Lower leg skin (tissue), 4 donors: Measurements from ENCODE around the gene RNF144A. TPM values are rescaled to one million over a fixed set of nuclear protein-coding genes. Genes with fewer than 3 reads are reported as not detected.

Experiments used
- DNase-seq, 2 donors: peaks; one replicate each; pipeline ENCODE4 v3.0.0-alpha.2; 2019; ENCODE audit warnings: low spot score in 2 of 2
- H3K4me3 ChIP-seq: fragments of 200-600 bp; sonication (generic); 2 replicates; pipeline ENCODE4 v1.5.1; 2017; ENCODE audit warnings: mild to moderate bottlenecking, low read depth; ENCODE audit not compliant: poor library complexity, severe bottlenecking
- POLR2A ChIP-seq, 2 donors: fragments of 450-650 bp; IDR thresholded peaks; one replicate each; pipeline ENCODE4 v1.6.1; 2016 to 2017; ENCODE audit warnings: antibody characterized with exemption in 2 of 2, mild to moderate bottlenecking in 1 of 2, moderate library complexity in 1 of 2
- WGBS, 2 donors: methylation state at CpG; one replicate each; pipeline ENCODE4 v1.1.5; 2018; 5-methylcytosine and 5-hydroxymethylcytosine counted together
- intact Hi-C: fragments of 100-400 bp; cut with DNase I; formaldehyde crosslinking; loops from one replicate; pipeline ENCODE4 v1.15.0; 2023; ENCODE audit warnings: low total_unique reads
- total RNA-seq, 4 donors: library from RNA; depleted of rRNA; stranded (reverse); fragments of >200 nt; gene quantifications; one replicate each; pipeline ENCODE4 v1.1.0, GENCODE V29; 2016
- TF ChIP-seq, protein P1 (sequence below), 3 donors: fragments of 450-650 bp; IDR thresholded peaks; one replicate each; pipeline ENCODE4 v1.5.1; 2016; ENCODE audit warnings: antibody characterized with exemption in 3 of 3, mild to moderate bottlenecking in 3 of 3, moderate library complexity in 2 of 3

The RNF144A gene
- total RNA-seq, 4 donors from 2014 or later, result 5.2 to 10.9 (median 7.6) TPM

DNA sequence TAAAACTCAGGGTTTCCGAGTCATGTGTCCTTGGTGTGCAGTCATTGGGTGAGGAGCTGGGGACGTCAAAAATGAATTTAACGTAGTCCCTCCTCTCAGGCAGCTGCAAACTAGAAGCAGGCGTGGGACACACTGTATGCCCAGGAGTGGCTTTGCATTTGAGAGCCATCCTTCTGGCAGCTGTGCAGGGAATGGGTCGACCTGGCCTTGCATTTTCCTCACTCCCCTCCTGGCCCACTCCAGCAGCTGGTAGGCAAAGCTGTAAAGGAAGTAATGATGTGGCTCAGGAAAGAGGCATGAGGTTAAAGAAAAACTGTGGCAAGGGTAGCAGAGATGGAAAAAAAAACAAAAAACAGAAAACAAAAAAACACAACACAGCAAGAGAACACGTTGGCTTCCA, 46.5 kb downstream of the RNF144A start:
- peak in 1 of 2 donors; percentile 11 for DNase-seq
- H3K4me3 ChIP-seq, result no peak overlapping the region
- TF ChIP-seq, protein P1, sequence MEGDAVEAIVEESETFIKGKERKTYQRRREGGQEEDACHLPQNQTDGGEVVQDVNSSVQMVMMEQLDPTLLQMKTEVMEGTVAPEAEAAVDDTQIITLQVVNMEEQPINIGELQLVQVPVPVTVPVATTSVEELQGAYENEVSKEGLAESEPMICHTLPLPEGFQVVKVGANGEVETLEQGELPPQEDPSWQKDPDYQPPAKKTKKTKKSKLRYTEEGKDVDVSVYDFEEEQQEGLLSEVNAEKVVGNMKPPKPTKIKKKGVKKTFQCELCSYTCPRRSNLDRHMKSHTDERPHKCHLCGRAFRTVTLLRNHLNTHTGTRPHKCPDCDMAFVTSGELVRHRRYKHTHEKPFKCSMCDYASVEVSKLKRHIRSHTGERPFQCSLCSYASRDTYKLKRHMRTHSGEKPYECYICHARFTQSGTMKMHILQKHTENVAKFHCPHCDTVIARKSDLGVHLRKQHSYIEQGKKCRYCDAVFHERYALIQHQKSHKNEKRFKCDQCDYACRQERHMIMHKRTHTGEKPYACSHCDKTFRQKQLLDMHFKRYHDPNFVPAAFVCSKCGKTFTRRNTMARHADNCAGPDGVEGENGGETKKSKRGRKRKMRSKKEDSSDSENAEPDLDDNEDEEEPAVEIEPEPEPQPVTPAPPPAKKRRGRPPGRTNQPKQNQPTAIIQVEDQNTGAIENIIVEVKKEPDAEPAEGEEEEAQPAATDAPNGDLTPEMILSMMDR (IDR thresholded peaks at IDR 0.05), result no peak
- no peak for TF ChIP-seq POLR2A (IDR thresholded peaks at IDR 0.05)
- 94 to 95% methylated on average over 6 of the region's 6 CpGs for WGBS, 2 donors
- intact Hi-C loops, result loop anchor here (5.0 kb wide), 1 partner anchor 1084 kb away; no protein-coding TSS in a partner anchor

GRCh38 chr2:6965071-6965795, 48.0 kb downstream of the RNF144A start:
- intact Hi-C loops, result no loop called here
- 90 to 92% methylated on average over 19 of the region's 19 CpGs for WGBS, 2 donors
- no peak overlapping the region for H3K4me3 ChIP-seq
- DNase-seq, result no peak
- TF ChIP-seq POLR2A (IDR thresholded peaks at IDR 0.05), result no peak
- TF ChIP-seq, protein P1 (IDR thresholded peaks at IDR 0.05), result no peak

DNA sequence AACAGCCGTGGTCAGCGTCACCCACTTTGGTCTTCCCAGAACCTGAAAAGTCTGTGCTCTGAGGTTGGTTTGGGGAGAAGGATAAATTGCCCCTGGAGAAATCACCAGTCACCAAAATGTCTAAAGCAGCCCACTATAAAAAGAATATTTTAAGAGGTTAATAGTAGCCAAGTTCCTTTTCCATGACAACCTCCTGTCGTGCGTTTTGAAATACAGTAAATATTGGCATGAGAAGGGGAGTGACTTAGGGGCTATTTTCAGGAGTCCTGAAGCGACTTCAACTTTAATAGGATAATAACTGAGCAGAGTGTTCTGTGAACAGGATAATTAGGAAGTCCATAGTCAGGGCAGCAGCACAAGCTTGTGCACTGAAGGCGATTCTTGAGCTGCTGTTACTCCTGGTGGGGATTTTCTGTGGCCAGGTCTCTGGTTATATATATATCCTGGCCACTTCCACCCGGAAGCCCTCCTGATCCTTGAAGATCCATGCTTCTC, 49.3 kb downstream of the RNF144A start:
- DNase-seq, result no peak
- H3K4me3 ChIP-seq, result no peak overlapping the region
- TF ChIP-seq, protein P1 (IDR thresholded peaks at IDR 0.05), result no peak
- no peak for TF ChIP-seq POLR2A (IDR thresholded peaks at IDR 0.05)
- intact Hi-C loops, result no loop called here
- 74 to 75% methylated on average over 7 of the region's 7 CpGs for WGBS, 2 donors

DNA sequence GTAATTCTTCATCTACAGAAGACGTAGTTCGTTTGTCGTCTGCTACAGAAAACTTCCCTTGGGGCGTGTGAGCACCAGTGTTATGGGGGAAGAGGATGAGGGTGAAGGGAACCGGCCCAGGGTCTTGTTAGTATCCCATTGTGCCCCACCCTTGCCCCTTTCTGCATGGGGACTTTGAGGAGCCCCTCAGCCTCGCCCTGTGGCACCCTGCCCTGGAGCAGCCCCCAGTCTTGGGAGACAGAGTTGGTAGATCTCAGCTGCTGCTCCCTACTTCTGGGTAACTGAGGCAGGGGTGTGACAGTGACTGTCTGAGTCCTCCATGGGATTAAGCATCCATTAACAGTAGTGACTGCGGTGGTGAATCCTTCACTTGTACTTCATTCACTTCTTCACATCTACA, 50.1 kb downstream of the RNF144A start:
- H3K4me3 ChIP-seq, result no peak overlapping the region
- 83 to 84% methylated on average over 7 of the region's 7 CpGs for whole genome bisulfite sequencing, 2 donors
- no peak for DNase-seq
- intact Hi-C loops, result no loop called here
- no peak for TF ChIP-seq POLR2A (IDR thresholded peaks at IDR 0.05)

GRCh38 chr2:6968319-6969100, 51.3 kb downstream of the RNF144A start:
- 74 to 87% methylated on average over 10 of the region's 10 CpGs for WGBS, 2 donors
- intact Hi-C loops, result no loop called here
- TF ChIP-seq, protein P1 (IDR thresholded peaks at IDR 0.05), result no peak
- no peak for TF ChIP-seq POLR2A (IDR thresholded peaks at IDR 0.05)
- H3K4me3 ChIP-seq, result no peak overlapping the region
- DNase-seq, result no peak

GRCh38 chr2:6970551-6970950, 53.3 kb downstream of the RNF144A start:
- no peak for DNase-seq
- WGBS, 2 donors, result 100% methylated on average over 1 of the region's 1 CpG
- no peak overlapping the region for H3K4me3 ChIP-seq
- intact Hi-C loops, result no loop called here
- TF ChIP-seq, protein P1 (IDR thresholded peaks at IDR 0.05), result no peak
- TF ChIP-seq POLR2A (IDR thresholded peaks at IDR 0.05), result no peak
